ENCODE results near the gene ZBTB37.
"Not testable (repeated sequence)": the region's sequence is repeated elsewhere in the genome, so short reads cannot be mapped to it uniquely, and the experiment has no call there.

Gene ZBTB37, protein sequence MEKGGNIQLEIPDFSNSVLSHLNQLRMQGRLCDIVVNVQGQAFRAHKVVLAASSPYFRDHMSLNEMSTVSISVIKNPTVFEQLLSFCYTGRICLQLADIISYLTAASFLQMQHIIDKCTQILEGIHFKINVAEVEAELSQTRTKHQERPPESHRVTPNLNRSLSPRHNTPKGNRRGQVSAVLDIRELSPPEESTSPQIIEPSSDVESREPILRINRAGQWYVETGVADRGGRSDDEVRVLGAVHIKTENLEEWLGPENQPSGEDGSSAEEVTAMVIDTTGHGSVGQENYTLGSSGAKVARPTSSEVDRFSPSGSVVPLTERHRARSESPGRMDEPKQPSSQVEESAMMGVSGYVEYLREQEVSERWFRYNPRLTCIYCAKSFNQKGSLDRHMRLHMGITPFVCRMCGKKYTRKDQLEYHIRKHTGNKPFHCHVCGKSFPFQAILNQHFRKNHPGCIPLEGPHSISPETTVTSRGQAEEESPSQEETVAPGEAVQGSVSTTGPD

DNA sequence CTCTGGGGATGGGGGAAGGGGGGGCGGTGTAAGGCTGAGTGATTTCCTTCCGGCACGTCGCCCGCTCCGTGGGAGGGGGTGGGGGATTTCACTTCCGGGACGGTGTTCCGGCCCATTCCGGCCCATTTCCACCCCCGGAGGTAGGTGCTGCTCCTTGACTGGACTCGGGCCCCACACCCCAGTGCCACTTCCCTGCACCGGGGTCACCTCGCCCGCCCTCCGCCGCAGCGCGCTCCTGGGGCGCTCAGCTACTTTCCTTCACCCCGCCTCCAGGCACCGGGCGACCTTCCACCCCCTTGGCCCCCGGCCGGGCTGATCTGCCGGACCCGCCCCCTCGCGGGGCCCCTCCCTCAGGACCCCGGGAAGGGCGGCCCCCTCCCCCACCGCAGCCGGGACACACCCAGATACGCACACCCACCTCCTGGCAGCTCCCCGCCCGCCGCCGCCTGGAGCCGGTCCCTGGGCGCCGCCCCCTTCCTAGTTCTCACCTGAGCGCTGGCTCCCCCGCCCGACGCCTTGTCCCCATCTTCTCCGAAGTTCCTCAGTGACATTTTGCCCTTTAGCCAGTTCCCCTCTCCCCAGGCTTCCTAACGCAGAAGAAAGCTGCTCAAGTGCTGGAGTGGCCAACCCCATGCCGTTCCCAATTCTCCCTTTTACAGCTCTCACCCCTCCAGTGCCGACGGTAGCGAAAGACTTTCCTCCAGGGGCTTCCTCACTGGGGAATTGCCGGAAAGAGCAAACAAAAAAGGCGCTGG, at the start of gene ZBTB37:
Gene ZBTB37 (plus strand): TSS at position 115 of the 755 bp plus-strand sequence. CDS start 1,846 bp downstream, outside the sequence.
- DNase-seq: peak; percentile 82

DNA sequence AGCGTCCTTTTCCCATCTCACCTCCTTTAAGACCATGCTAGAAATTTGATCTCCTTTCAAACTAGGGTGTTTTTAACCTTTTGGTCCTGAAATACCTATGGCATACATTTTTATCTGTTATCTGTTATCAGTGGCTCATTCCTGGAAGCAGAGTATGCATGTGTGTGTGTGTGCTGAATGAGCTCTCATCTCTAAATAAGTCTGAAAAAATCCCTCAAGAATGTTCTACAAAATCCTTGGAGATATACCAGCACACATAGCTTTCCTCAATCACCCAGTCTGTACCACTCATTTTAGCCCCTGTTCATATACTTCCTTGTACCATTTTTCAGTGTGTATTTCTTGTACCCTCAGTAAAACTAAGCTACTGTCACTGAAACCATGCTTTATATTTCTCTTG, 49.7 kb upstream of the ZBTB37 start:
- DNase-seq: no peak

DNA sequence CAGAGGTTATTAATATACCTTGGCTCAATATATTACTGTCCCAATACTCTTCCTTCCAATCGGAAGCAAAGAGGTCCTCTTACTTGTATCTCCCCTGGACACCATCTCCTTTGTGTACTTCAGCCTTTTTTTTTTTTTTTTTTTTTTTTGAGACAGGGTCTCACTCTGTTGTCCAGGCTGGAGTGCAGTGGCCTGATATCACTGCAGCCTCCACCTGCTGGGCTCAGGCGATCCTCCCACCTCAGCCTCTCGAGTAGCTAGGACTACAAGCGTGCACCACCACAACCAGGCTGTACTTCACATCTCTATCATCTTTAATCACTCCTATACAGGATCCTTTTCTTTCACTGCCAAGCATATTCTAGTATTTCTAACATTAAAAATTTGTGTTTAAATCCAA, 46.5 kb upstream of the ZBTB37 start:
- DNase-seq: no peak

DNA sequence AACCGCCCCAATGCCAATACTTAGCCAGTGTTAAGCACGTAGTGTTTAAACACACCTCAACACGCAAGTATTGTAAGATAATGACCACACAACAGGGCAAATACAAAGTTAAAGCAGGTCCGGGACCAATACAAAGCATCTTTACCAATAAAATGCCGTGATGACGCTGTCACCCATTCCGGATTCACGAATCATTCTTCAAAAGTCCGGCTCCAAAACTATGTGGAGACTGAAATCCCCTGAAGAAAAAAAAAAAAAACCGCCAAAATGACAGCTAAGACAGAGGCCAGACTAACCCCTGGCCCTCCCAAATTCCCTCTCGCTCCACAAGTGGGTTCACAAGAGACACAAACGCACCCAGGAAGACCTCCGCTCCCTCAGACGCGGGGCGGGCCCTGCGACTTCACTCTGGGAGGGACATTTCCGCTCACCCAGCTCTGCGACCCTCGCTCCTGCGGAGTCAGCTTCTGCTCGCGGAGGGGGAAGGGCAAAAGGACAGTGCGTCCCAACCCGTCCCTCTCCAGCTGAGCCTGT, 44.3 kb upstream of the ZBTB37 start:
- DNase-seq: no peak

DNA sequence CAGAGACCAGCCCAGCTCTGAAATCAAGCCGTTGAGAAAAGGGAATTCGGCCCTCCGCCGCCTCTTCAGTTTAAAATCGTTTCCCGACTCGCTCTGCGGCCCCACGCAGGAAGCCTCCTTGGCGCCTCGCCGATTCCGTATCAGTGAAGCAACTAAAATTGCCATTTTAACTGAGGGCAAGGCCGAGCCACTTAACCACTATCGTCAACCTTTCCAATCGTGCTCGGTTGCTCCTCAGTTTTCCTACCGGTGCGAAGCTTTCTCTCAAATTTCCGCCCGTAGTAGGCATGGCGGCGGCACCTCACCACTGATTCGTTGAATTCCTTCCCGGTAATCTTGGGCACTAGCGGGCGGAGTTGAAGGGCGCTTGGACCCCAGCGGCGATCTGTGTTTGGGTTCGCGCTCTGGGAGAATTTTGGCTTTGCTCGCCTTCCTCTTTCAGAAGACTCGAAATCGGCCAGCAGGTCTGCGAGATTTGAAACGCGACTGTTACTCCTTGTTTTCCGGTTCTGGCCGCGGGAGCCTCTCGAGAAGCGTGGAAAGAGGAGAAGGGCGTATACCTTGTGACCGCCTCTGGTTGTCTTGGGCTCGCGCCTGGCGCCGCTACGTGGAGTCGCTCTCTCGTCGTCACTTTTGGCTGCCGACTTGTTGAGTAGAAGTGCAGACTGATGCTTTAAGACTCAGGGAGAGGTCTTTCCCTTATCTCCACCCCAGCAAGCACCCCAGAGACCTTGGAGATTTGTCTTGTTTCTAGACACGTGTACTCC, 43.7 kb upstream of the ZBTB37 start, which contains the start of the genes CENPL and DARS2:
Gene CENPL (minus strand): TSS at position 569 of the 767 bp plus-strand sequence. CDS start 13,584 bp downstream, outside the sequence.
Gene DARS2 (plus strand): TSS at position 359 of the 767 bp plus-strand sequence. CDS start 557 bp downstream, outside the sequence.
- DNase-seq: peak; percentile 98

DNA sequence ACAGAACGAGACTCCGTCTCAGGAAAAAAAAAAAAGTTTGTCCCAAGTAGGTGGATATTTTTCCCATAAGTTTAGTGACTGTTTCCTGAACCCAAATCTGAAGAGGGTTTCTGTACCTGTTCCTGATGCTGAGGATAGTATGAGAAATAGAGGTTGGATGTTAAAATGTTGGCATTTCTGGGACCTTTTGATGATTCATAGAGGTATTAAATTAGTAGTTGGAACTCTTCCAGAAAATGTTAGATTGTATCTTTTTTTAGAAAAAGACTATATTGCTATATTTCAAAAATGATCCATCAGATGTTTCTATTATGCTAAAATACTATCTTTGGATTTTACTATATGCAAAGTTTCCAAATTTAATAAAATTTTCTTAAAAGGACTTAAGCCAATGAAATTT, 40.6 kb upstream of the ZBTB37 start:
- DNase-seq: no peak

DNA sequence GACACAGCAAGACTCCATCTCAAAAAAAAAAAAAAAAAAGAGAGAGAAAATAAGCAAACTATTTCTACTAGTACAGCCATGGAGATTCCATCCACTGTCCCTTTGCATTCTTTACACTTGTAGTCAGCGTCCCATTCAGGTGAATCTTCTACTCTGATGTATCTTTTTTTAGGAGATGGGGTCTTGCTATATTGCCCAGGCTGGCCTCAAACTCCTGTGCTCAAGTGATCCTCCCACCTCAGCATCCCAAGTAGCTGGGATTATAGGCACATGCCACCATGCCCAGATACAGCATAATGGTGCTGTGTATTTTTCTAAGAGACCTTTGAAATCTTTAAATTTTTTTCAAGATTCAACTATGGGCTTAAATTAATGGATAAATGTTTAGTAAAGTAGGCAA, 35.4 kb upstream of the ZBTB37 start:
- no peak for DNase-seq

DNA sequence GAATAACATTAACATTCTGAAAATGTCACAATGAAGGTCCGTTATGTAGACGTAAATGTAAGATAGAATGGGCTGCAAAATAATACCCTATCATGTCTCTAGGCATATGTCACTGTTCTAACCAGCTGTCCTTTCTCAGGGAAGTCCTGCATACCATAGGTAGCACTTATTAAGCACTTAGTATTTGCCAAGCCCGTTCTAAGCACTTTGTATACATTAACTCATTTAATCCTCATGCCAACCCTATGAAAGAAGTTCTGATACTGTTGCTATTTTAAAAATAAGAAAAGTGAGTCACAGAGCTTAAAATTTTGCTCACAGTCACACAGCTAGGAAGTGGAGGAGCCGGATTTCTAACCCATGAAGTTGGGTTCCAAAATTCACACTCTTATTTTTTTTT, 16.1 kb upstream of the ZBTB37 start:
- DNase-seq: no peak

DNA sequence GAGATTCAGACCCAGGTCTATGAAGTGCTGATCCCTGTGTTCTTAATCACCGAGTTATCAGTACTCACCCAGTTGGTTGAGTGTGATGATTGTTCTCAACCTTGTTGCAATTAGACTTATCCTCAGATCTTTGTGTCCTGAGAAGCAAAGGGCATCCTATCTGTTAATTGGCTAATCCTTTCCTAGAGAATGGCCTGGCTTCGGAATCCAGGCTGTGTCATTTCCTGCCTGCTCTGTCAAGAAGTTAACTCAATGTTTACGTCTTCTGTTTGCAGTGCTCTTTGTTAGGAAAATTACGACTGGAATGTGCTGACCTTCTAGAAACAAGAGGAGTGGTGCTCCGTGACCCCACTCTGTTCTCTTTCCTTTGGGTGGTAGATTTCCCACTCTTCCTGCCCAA, 15.1 kb upstream of the ZBTB37 start:
- no peak for DNase-seq

DNA sequence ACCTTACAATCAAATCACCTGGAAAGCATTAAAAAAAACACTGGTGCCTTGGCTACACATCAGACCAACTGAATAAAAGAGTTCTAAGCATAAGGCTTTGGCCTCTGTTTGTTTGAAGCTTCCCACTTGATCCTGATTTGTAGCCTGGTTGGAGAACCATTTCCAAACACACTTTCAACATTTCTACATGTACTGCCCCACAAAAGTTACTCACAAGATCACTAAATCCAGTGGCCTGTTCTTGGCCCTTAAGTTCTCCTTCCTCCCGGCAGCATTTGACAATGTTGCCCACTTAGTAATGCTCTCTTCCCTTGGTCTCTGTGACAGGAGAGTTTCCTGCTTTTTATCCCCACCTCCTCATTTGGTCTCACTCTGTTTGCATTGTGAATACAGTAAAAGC, 12.2 kb upstream of the ZBTB37 start:
- no peak for DNase-seq

DNA sequence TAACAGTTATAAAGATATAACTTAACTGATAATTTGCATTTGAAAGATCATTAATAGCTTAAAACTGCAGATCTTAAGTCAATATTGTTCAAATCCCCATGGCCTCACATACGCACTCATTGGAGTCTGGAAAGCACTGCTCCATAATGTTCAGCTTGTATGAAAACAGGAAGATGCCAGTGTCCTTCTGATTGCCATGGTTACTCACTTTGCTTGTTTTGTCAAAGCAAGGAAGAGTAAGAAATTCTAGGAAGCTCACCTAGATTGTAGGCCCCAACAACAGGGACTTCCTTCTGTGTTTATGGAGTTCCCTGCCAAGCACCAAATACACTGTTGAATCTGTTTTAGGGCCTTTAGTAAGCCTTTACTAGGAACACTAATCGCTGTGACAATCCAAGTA, 11.3 kb upstream of the ZBTB37 start:
- DNase-seq: no peak

DNA sequence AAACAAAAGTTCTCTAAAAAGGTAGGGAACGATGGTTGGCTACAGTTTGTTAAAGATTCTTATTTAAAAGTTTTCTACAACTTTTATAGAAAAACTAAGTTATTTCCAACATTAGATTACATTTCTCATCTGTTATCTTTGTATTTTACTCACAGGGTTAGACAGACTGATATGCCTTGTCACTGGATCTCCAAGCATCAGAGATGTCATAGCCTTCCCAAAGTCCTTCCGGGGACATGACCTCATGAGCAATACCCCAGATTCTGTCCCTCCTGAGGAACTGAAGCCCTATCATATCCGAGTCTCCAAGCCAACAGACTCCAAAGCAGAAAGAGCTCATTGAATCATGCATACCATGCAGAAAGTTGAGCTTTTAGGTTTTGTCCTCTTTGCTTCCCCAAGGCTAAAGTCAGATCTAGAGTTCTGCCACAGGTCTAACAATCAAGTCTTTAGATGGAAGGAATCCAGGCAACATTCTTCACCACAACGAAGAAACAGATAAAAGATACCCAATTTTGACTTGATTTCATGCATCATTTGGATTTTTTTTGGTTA, 10.7 kb upstream of the ZBTB37 start:
- no peak for DNase-seq

DNA sequence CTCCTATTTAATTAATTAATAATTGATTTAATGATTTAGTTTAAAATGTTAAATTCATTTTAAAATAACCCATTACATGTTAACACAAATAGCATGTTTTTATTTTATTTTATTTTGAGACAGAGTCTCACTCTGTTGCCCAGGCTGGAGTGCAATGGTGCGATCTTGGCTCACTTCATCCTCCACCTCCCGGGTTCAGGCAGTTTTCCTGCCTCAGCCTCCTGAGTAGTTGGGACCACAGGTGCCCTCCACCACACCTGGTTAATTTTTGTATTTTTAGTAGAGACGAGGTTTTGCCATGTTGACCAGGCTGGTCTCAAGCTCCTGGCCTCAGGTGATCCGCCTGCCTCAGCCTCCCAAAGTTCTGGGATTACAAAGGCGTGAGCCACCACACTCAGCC, 8.6 kb upstream of the ZBTB37 start:
- DNase-seq: not testable (repeated sequence)

DNA sequence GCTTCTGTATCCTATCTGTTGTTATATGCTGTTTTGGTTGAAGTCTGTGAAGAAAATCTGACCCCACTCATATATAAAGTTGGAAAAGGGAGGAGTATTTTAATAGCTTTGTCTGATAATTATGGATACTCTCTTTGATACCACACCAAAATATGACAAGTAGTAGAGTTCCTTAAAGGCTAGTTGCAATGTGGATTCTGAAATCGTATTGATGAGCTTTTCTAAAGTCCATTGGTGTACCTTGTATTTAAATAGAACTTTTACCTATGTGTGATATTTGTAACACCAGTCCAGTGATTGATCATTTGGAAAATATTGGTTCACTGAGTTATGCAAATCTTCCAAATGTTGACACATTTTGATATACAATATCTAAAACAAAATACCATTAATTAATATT, 8.1 kb upstream of the ZBTB37 start:
- DNase-seq: no peak

DNA sequence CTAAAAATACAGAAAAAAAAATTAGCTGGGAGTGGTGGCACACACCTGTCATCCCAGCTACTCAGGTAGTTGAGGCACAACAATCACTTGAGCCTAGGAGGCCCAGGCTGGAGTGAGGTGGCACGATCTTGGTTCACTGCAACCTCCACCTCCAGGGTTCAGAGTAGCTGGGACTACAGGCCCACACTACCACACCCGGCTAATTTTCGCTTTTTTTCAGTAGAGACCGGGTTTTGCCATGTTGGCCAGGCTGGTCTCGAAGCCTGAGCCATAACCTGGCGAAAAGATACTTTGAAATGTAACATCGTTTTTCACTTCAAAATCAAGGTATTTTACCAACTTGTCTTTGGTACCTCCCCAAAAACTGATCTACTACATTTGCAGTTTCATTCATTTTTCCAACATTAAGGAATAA, 6.4 kb upstream of the ZBTB37 start:
- no peak for DNase-seq

DNA sequence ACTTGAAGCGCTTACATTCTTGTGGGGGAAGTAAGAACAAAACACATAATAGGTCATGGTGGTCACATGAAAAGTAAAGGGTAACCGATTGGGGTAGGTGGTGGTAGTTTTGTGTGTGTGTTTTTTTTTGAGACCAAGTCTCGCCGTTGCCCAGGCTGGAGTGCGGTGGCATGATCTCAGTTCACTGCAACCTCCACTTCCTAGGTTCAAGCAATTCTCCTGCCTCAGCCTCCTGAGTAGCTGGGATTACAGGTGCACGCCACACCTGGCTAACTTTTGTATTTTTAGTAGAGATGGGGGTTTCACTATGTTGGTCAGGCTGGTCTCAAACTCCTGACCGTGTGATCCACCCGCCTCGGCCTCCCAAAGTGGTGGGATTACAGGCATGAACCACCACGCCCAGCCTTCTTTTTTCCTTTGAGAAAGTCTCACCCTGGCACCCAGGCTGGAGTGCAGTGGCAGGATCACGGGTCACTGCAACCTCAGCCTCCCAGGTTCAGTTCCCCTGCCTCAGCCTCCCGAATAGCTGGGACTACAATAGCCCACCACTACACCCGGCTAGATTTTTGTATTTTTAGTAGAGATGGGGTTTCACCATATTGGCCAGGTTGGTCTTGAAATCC, 5.9 kb upstream of the ZBTB37 start:
- DNase-seq: not testable (repeated sequence)

DNA sequence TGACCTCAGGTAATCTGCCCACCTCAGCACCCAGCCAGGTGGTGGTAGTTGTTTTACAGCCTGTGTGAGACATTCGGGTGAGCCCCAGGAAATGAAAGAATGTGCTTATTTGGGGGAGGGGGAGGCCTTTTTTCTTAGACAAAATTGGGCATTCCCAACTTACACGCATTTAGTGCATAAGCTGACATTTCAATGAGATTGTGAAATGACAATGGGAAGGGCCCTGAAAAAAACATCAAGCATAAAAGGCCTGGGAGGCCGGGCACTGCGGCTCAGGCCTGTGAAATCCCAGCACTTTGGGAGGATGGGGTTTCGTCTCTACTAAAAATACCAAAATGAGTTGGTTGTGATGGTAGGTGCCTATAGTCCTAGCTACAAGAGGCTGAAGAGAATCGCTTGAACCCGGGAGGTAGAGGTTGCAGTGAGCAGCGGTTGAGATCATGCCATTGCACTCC, 5.4 kb upstream of the ZBTB37 start:
- DNase-seq: no peak

DNA sequence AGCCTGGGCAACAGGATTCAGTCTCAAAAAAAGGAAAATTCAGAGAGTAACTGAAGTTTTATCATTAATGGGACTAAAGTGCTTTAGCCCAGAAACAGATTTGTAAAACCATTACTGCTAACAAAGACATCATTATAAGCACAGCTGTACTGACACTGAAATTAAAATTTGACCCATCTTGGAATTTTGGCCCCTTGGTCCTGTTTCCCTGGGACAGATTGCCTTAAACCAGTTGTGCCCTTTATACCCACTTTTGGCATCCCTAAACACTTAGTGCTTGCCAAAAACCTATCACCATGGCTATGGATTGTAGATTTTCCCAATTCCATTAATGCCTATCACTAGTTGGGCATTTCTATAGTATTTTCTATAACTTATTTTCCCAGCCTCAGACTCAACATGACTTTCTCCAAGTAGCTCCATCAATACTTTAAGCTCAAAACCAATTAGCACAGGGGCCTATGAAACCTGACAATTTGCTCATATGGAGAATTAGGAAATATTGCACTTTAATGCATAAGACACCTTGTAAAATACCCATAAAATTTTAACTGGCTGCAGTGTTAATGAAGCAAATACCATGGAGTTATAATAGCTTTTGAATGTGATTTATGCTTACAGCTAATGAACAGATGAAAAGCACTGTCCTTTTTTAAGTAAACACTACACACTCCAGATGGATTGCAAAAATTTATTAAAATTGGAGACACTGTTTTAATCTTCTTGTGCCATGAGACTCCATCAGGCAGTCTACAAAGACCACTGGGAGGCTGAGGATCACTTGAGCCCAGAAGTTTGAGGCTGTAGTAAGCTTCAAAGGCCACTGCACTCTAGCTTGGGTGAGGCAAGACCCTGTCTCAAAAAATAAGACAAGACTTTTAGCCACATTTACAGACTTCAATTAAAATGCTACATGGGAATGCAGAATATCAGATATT, 4.7 kb upstream of the ZBTB37 start:
- no peak for DNase-seq

DNA sequence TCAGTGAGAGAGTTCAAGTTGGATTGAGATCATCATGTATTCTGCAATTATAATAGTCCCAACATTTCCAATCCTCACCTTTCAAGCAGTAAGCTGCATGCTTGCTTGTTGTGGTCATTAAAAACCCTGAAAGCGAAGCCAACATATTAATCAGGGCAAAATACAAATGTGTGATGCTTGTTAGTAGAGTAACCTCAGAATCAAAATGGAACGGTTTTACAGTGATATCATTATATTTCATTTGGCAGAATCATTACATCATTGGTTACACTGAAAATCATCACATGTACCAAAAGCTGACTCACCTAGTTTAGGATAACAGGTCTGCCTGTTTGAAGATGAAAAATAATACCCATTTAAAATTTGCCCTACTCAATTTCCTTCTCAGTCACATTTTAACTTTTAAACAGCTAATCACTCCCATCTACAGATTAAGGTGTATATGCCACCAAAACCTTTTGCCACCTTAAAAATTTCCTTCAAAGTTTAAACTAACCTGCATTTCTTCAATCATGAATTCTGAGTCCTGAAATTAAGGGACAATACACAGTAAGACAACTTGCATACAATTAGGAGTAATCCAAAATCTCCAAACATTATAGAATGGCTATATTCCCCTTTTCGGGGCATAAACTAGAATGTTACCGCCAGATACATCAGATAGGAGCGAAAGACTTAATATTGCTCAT, 3.9 kb upstream of the ZBTB37 start:
- no peak for DNase-seq
